ENCODE data around the gene D2HGDH. TPM values are rescaled to one million over a fixed set of nuclear protein-coding genes. Genes with fewer than 3 reads are reported as not detected.
"Not testable (repeated sequence)": the region's sequence is repeated elsewhere in the genome, so short reads cannot be mapped to it uniquely, and the experiment has no call there.

The D2HGDH gene
- total RNA-seq, 1 donor from 2014 or later = 13.9 TPM

DNA sequence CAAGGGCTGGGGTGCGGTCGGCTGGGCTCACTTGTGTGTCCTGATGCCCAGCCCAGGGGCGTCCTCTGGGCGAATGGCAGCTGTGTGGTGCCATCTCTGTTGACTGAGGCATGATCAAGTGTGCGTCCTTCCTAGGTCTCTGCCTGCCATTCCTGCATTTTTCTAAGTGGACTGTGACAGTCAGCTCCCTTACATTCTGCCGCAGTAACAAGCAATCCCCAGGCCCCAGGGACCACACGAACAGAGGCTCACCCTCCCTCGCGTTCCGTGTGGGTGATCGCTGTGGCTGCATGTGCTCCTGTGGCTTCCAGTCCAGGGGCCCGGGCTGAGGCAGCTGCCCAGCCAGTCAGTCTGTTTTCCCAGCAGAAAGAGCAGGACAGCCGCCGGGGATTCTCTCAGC, 17.8 kb downstream of the D2HGDH start:
- H3K4me3 ChIP-seq (ENCODE audit: low read depth, low read length) = no peak overlapping the region
- DNase-seq (ENCODE audit: low read depth) = no peak
- TF ChIP-seq, protein P1, sequence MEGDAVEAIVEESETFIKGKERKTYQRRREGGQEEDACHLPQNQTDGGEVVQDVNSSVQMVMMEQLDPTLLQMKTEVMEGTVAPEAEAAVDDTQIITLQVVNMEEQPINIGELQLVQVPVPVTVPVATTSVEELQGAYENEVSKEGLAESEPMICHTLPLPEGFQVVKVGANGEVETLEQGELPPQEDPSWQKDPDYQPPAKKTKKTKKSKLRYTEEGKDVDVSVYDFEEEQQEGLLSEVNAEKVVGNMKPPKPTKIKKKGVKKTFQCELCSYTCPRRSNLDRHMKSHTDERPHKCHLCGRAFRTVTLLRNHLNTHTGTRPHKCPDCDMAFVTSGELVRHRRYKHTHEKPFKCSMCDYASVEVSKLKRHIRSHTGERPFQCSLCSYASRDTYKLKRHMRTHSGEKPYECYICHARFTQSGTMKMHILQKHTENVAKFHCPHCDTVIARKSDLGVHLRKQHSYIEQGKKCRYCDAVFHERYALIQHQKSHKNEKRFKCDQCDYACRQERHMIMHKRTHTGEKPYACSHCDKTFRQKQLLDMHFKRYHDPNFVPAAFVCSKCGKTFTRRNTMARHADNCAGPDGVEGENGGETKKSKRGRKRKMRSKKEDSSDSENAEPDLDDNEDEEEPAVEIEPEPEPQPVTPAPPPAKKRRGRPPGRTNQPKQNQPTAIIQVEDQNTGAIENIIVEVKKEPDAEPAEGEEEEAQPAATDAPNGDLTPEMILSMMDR (conservative IDR thresholded peaks at IDR 0.05; ENCODE audit: low read depth, low read length) = no peak

DNA sequence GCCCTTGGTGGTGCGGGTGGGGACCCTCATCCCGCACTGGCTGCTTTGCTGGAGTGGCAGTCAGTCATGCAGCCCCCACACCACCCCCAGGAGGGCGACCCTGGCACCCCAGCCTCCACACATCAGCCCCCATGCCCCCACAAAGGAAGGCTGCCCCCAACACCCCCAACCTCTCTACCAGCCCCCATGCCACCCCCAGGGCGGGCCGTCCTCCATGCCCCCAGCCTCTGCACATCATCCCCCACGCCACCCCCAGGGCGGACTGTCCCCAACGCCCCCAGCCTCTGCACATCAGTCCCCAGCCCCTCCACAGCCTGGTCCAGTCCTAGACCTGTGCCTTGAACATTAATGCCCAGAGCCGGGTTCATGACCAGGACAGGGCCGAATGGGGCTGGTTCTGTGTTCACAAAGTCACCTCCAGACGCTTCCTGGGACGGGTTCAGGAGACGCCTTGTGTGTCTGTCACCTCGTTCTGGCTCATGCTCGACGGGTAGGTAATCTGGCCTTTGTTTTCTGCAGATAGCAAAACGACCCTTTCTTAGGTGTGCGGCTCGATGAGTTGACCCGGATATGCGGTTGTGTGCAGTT, 18.4 kb downstream of the D2HGDH start:
- TF ChIP-seq, protein P1 (conservative IDR thresholded peaks at IDR 0.05; ENCODE audit: low read depth, low read length) = no peak
- no peak for DNase-seq (ENCODE audit: low read depth)

DNA sequence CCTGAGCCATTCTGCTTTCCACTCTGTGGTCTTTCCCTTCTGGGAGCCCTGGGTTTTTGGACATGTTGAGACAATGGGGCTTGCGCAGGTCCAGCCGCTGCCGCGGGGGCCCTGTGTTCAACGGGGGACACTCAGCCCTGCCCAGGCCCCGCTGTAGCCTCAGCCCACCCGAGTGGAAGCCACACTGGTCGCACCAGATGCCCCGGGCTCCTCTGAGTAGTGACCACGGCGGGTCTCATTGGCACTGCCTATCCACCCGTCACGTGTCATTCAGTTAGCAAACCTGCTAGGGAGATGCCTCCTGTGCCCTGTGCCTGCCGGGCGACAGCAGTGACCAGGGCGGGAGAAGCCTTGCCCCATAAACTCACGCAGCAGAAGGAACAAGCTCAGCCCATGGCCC, 19.1 kb downstream of the D2HGDH start:
- H3K4me3 ChIP-seq (ENCODE audit: low read depth, low read length) = no peak overlapping the region
- TF ChIP-seq, protein P1 (conservative IDR thresholded peaks at IDR 0.05; ENCODE audit: low read depth, low read length) = no peak
- no peak for DNase-seq (ENCODE audit: low read depth)

More for the DNA sequence above, 18.4 kb downstream of the D2HGDH start:
- no peak overlapping the region for H3K4me3 ChIP-seq (ENCODE audit: low read depth, low read length)

DNA sequence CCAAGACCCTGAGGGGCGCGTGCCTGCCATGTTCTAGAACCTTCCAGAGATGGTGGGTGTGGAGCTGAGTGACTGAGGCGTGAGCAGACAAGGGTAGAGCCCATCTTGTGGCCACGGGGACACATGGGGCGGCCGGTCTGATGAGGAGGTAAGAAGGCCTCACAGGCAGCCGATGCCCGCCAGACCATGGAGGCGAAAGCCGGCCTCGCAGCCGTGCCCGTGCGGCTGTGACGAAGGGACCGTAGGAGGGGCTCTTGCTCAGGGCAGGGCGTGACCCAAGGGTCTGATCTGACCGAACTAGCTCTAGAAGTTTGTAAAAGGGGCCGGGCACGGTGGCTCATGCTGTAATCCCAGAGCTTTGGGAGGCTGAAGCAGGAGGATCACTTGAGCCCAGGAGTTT, 19.6 kb downstream of the D2HGDH start:
- H3K4me3 ChIP-seq (ENCODE audit: low read depth, low read length) = no peak overlapping the region
- DNase-seq (ENCODE audit: low read depth) = no peak
- TF ChIP-seq, protein P1 (conservative IDR thresholded peaks at IDR 0.05; ENCODE audit: low read depth, low read length) = no peak

DNA sequence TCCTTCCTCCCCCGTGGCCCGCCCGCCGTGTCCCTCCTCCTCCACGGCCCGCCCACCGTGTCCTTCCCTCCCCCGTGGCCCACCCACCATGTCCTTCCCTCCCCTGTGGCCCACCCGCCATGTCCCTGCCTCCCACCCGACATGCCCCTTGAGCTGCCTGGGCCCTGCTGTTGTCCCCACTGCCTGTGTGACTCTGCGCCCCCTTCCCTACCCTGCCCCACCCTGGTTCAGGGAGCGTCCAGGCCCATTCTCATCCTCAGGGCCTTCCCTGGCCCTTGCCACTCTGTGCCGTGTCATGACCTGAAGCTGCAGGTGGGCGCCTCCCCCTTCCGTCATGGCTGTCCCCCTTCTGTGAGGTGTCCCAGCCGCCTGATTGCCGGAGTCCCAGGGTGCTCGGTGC, 20.7 kb downstream of the D2HGDH start:
- TF ChIP-seq, protein P1 (conservative IDR thresholded peaks at IDR 0.05; ENCODE audit: low read depth, low read length) = no peak
- DNase-seq (ENCODE audit: low read depth) = no peak
- H3K4me3 ChIP-seq (ENCODE audit: low read depth, low read length) = no peak overlapping the region

DNA sequence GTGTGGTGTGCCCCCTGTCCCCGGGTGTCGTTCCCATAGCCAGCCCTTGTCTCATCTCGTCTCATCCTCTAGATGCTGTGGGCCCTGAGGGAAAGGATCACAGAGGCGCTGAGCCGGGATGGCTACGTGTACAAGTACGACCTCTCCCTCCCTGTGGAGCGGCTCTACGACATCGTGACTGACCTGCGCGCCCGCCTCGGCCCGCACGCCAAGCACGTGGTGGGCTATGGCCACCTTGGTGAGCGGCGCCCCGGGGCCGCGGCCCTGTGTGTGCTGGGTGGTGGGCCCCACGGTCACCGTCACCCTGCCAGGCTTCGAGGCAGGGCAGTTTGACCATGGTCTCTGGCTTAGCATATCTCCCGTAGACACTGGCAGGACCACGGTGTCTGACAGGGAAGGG, 21.3 kb downstream of the D2HGDH start:
- TF ChIP-seq, protein P1 (conservative IDR thresholded peaks at IDR 0.05; ENCODE audit: low read depth, low read length) = no peak
- no peak for DNase-seq (ENCODE audit: low read depth)
- H3K4me3 ChIP-seq (ENCODE audit: low read depth, low read length) = no peak overlapping the region

DNA sequence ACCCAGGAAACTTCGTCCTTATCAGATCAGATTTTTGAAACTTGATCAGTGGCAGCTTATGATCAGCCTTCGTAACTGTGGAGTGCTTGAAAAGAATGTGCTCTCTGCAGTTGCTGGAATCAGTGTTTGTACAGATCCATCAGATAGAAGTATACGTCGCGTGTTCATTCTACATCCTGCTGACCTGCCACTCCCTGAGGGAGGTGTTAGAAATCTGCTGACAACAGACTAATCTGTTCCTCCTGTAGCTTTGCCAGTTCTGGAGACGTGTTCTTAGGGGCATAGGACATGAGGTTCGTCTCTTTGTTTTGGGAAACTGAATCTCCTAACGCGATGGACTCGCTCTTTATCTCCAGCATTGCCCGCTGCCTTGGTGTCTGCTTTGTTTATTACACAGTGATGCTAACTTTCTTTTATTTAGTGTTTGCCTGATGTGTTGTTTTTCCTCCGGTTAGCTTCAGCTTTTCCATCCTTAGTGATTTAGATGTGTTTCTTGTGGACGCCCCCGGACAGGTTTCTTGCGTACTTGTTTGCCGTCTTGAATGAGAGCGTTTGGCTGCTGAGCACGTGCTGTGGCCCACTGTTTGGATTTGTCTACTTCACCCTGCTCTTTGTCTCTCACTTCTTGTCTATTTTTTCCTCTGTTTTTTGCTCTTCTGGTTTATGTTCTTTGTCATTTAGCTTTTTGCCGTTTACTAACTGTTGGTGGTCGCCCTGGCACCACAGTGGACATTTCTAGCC, 24.8 kb downstream of the D2HGDH start:
- H3K4me3 ChIP-seq (ENCODE audit: low read depth, low read length) = no peak overlapping the region
- TF ChIP-seq, protein P1 (conservative IDR thresholded peaks at IDR 0.05; ENCODE audit: low read depth, low read length) = no peak
- no peak for DNase-seq (ENCODE audit: low read depth)

DNA sequence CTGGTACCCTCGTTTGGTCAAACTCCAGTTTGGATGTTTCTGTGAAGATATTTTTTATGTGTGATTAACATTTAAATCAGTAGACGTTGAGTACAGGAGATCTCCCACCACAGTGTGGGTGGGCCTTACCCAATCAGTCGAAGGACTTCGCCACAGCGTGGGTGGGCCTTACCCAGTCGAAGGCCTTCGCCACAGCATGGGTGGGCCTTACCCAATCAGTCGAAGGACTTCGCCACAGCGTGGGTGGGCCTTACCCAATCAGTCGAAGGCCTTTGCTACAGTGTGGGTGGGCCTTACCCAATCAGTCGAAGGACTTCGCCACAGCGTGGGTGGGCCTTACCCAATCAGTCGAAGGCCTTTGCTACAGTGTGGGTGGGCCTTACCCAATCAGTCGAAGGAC, 25.5 kb downstream of the D2HGDH start:
- H3K4me3 ChIP-seq (ENCODE audit: low read depth, low read length); DNase-seq (ENCODE audit: low read depth): not testable (repeated sequence)
